Type B pancreatic cell (in vitro differentiated cells): ENCODE results near the gene SLCO2B1. TPM values are rescaled to one million over a fixed set of nuclear protein-coding genes. Genes with fewer than 3 reads are reported as not detected.

Experiments used
- DNase-seq: peaks from one replicate; pipeline ENCODE4 v3.0.0; 2021; ENCODE audit warnings: mixed read lengths; ENCODE audit not compliant: unreplicated experiment; ENCODE audit errors: extremely low spot score
- H3K27ac Mint-ChIP-seq: 2 replicates; pipeline ENCODE4 v1.8.0; 2021; ENCODE audit warnings: mild to moderate bottlenecking, mixed read lengths
- H3K27me3 Mint-ChIP-seq: 2 replicates; pipeline ENCODE4 v1.8.0; 2021; ENCODE audit warnings: mixed read lengths
- H3K36me3 Mint-ChIP-seq: 2 replicates; pipeline ENCODE4 v1.8.0; 2021; ENCODE audit warnings: mixed read lengths
- H3K4me1 Mint-ChIP-seq: one replicate; pipeline ENCODE4 v1.8.0; 2021; ENCODE audit warnings: mixed read lengths; ENCODE audit not compliant: unreplicated experiment
- H3K4me3 Mint-ChIP-seq: 2 replicates; pipeline ENCODE4 v1.8.0; 2021; ENCODE audit warnings: mild to moderate bottlenecking, mixed read lengths
- H3K9me3 Mint-ChIP-seq: 2 replicates; pipeline ENCODE4 v1.8.0; 2021; ENCODE audit warnings: mixed read lengths
- CTCF ChIP-seq: fragments of 200-600 bp; sonication (generic); conservative IDR thresholded peaks from 2 replicates; pipeline ENCODE4 v1.5.0; 2021; ENCODE audit warnings: antibody characterized with exemption, mild to moderate bottlenecking
- total RNA-seq: library from RNA; stranded (reverse); gene quantifications from 2 replicates; pipeline ENCODE4 v1.2.1, GENCODE V29; 2021; ENCODE audit warnings: low replicate concordance

SLCO2B1 gene
- total RNA-seq, 1 donor from 2014 or later, result 5.6 TPM

- no peak for DNase-seq
- Mint-ChIP-seq H3K4me3 (no peak overlapping the region), H3K36me3 (no peaks in the 10 kb centered on the region), H3K27me3 (no peaks in the 10 kb centered on the region), H3K4me1 (peaks cover 7% of the 10 kb centered on the region), H3K27ac (no peak overlapping the region), H3K9me3 (no peaks in the 10 kb centered on the region)
- no peak for TF ChIP-seq CTCF
Observed at GRCh38 chr11:75186999-75187398, 36.1 kb downstream of the SLCO2B1 start.

GRCh38 chr11:75188671-75189070, 37.8 kb downstream of the SLCO2B1 start:
- Mint-ChIP-seq H3K9me3 (no peaks in the 10 kb centered on the region), H3K36me3 (no peaks in the 10 kb centered on the region), H3K4me1 (peaks cover 10% of the 10 kb centered on the region), H3K27me3 (peaks cover 3% of the 10 kb centered on the region), H3K27ac (no peak overlapping the region), H3K4me3 (no peak overlapping the region)
- TF ChIP-seq CTCF, result no peak
- DNase-seq, result no peak

- H3K27ac Mint-ChIP-seq, result no peak overlapping the region
- H3K9me3 Mint-ChIP-seq, result no peaks in the 10 kb centered on the region
- no peaks in the 10 kb centered on the region for H3K36me3 Mint-ChIP-seq
- peaks cover 3% of the 10 kb centered on the region for H3K27me3 Mint-ChIP-seq
- H3K4me3 Mint-ChIP-seq, result no peak overlapping the region
- TF ChIP-seq CTCF, result no peak
- peaks cover 10% of the 10 kb centered on the region for H3K4me1 Mint-ChIP-seq
- DNase-seq, result no peak
Observed at GRCh38 chr11:75189108-75189507, 38.2 kb downstream of the SLCO2B1 start.

GRCh38 chr11:75189911-75190310, 39.0 kb downstream of the SLCO2B1 start:
- no peak overlapping the region for H3K27ac Mint-ChIP-seq

GRCh38 chr11:75190652-75191329, 39.9 kb downstream of the SLCO2B1 start:
- peaks cover 5% of the 10 kb centered on the region for H3K4me1 Mint-ChIP-seq
- H3K27me3 Mint-ChIP-seq, result peaks cover 3% of the 10 kb centered on the region
- no peaks in the 10 kb centered on the region for H3K9me3 Mint-ChIP-seq
- no peak overlapping the region for H3K4me3 Mint-ChIP-seq
- no peak for DNase-seq
- H3K36me3 Mint-ChIP-seq, result no peaks in the 10 kb centered on the region
- no peak for TF ChIP-seq CTCF
- no peak overlapping the region for H3K27ac Mint-ChIP-seq

More at GRCh38 chr11:75189911-75190310, 39.0 kb downstream of the SLCO2B1 start:
- H3K4me3 Mint-ChIP-seq, result no peak overlapping the region
- no peaks in the 10 kb centered on the region for H3K9me3 Mint-ChIP-seq
- no peaks in the 10 kb centered on the region for H3K36me3 Mint-ChIP-seq
- peaks cover 3% of the 10 kb centered on the region for H3K27me3 Mint-ChIP-seq
- DNase-seq, result no peak
- H3K4me1 Mint-ChIP-seq, result peaks cover 6% of the 10 kb centered on the region
- no peak for TF ChIP-seq CTCF

- Mint-ChIP-seq H3K4me3 (no peak overlapping the region), H3K27ac (no peak overlapping the region), H3K27me3 (peaks cover 3% of the 10 kb centered on the region), H3K9me3 (no peaks in the 10 kb centered on the region), H3K4me1 (peaks cover 5% of the 10 kb centered on the region), H3K36me3 (no peaks in the 10 kb centered on the region)
- DNase-seq, result no peak
- no peak for TF ChIP-seq CTCF
Observed at GRCh38 chr11:75191330-75191717, 40.4 kb downstream of the SLCO2B1 start.
